Keratinocyte (primary cell): ENCODE data around the gene JPH2. TPM values are rescaled to one million over a fixed set of nuclear protein-coding genes. Genes with fewer than 3 reads are reported as not detected.

Experiments
- DNase-seq: peaks from one replicate; pipeline ENCODE4 v3.0.0-alpha.2; 2011; ENCODE audit warnings: low read depth, missing footprints, low spot score
- FAIRE-seq: peaks from 2 replicates; lab custom pipeline; 2011; peaks lifted over from hg19 to GRCh38; lab: Jason Lieb, UNC
- H2AFZ ChIP-seq: 2 replicates; pipeline ENCODE4 v1.6.0; 2012; ENCODE audit warnings: low read length, control low read depth, inconsistent platforms; ENCODE audit not compliant: control insufficient read depth
- H3K27ac ChIP-seq: 2 replicates; pipeline ENCODE4 v1.5.1; 2011; ENCODE audit warnings: low read length; ENCODE audit not compliant: control insufficient read depth, insufficient read depth
- H3K27me3 ChIP-seq: 3 replicates; pipeline ENCODE4 v1.6.0; 2011; ENCODE audit warnings: low read length; ENCODE audit not compliant: control insufficient read depth, insufficient read depth; ENCODE audit errors: extremely low read depth
- H3K36me3 ChIP-seq, 2 experiments: 2 replicates in 1 of 2; 3 replicates in 1 of 2; pipeline ENCODE4 v1.5.1; 2011; ENCODE audit warnings: low read length in 2 of 2, mild to moderate bottlenecking in 1 of 2; ENCODE audit not compliant: control insufficient read depth in 2 of 2, insufficient read depth in 2 of 2; ENCODE audit errors: extremely low read depth in 1 of 2
- H3K4me1 ChIP-seq: 3 replicates; pipeline ENCODE4 v1.5.1; 2011; ENCODE audit warnings: low read length; ENCODE audit not compliant: control insufficient read depth, insufficient read depth; ENCODE audit errors: extremely low read depth
- H3K4me2 ChIP-seq: 3 replicates; pipeline ENCODE4 v1.6.0; 2011; ENCODE audit warnings: low read depth, low read length; ENCODE audit not compliant: control insufficient read depth, insufficient read depth; ENCODE audit errors: extremely low read depth
- H3K4me3 ChIP-seq, 3 experiments: fragments of 200-600 bp in 1 of 3; sonication (generic) in 1 of 3; 2 replicates in 2 of 3; 3 replicates in 1 of 3; pipeline ENCODE4 v1.5.1; 2011 to 2016; ENCODE audit warnings: low read length in 3 of 3, mild to moderate bottlenecking in 3 of 3, control low read depth in 2 of 3, inconsistent platforms in 1 of 3, low read depth in 1 of 3, mixed read lengths in 1 of 3, mixed run types in 1 of 3, moderate library complexity in 1 of 3; ENCODE audit not compliant: control insufficient read depth in 2 of 3, insufficient read depth in 2 of 3; ENCODE audit errors: extremely low read depth in 1 of 3
- H3K79me2 ChIP-seq: 2 replicates; pipeline ENCODE4 v1.6.0; 2012; ENCODE audit warnings: low read length; ENCODE audit not compliant: control insufficient read depth, insufficient read depth
- H3K9ac ChIP-seq: 3 replicates; pipeline ENCODE4 v1.6.0; 2011; ENCODE audit warnings: low read length; ENCODE audit not compliant: control insufficient read depth, insufficient read depth; ENCODE audit errors: extremely low read depth
- H3K9me1 ChIP-seq: 3 replicates; pipeline ENCODE4 v1.6.0; 2011; ENCODE audit warnings: low read length; ENCODE audit not compliant: control insufficient read depth, insufficient read depth; ENCODE audit errors: extremely low read depth
- H3K9me3 ChIP-seq: 2 replicates; pipeline ENCODE4 v1.5.1; 2012; ENCODE audit warnings: low read depth, low read length; ENCODE audit not compliant: control insufficient read depth
- H4K20me1 ChIP-seq: 3 replicates; pipeline ENCODE4 v1.6.0; 2011; ENCODE audit warnings: low read length; ENCODE audit not compliant: control insufficient read depth, insufficient read depth; ENCODE audit errors: extremely low read depth
- CTCF ChIP-seq, 3 experiments: IDR thresholded peaks in 1 of 3; conservative IDR thresholded peaks in 1 of 3; optimal IDR thresholded peaks in 1 of 3; 2 replicates in 2 of 3; 3 replicates in 1 of 3; pipeline versions ENCODE3 to v1.5.1; 2011; ENCODE audit warnings: low read length in 3 of 3, mild to moderate bottlenecking in 3 of 3, moderate library complexity in 2 of 3, control low read depth in 1 of 3, inconsistent platforms in 1 of 3; ENCODE audit not compliant: insufficient read depth in 2 of 3; ENCODE audit errors: extremely low read depth in 1 of 3
- EZH2 ChIP-seq: IDR thresholded peaks from one replicate; pipeline ENCODE4 v1.6.1; 2012; ENCODE audit warnings: inconsistent platforms, mild to moderate bottlenecking, low read length, moderate library complexity
- dilution Hi-C: fragments of 300-500 bp; cut with MboI; formaldehyde crosslinking; loops from one replicate; pipeline ENCODE4 v1.7.0; 2020; ENCODE audit warnings: low sequenced_read_pairs; ENCODE audit not compliant: extremely low pct_ligation_motif_present
- polyA plus RNA-seq, 5 experiments: library from polyadenylated mRNA; depleted of rRNA in 3 of 5; stranded (reverse) in 3 of 5; stranded (forward) in 1 of 5; unstranded in 1 of 5; fragments of >200 nt; gene quantifications; 1 replicate in 1 of 5; 2 replicates in 3 of 5; 3 replicates in 1 of 5; pipeline versions ENCODE4 v1.2.1 to v1.2.3, GENCODE V29; 2011 to 2012; ENCODE audit warnings: missing spikeins in 2 of 5, low read depth in 1 of 5, low replicate concordance in 1 of 5

JPH2 gene
- polyA plus RNA-seq, 1 donor (not counting 4 experiments of a cell fraction or from before 2014, with no cell fraction given) = 2.5 TPM

GRCh38 chr20:44066645-44067606 is 120.1 kb downstream of the JPH2 start:
- no peaks in the 10 kb centered on the region for H3K36me3 ChIP-seq
- TF ChIP-seq EZH2 (no peak), CTCF (optimal IDR thresholded peaks at IDR 0.05 in 1 of 3, IDR thresholded peaks at IDR 0.05 in 1 of 3, conservative IDR thresholded peaks at IDR 0.05 in 1 of 3; ENCODE audit: extremely low read depth in 1 of 3, insufficient read depth in 2 of 3, low read length in 3 of 3) (no peak)
- H3K4me2 ChIP-seq = no peak overlapping the region
- no peak overlapping the region for H2AFZ ChIP-seq
- no peaks in the 10 kb centered on the region for H3K79me2 ChIP-seq
- H3K9me3 ChIP-seq = no peaks in the 10 kb centered on the region
- peaks cover 16% of the 10 kb centered on the region for H3K27me3 ChIP-seq
- H4K20me1 ChIP-seq = no peaks in the 10 kb centered on the region
- no peaks in the 10 kb centered on the region for H3K4me1 ChIP-seq
- no peak overlapping the region for H3K4me3 ChIP-seq
- H3K27ac ChIP-seq = no peak overlapping the region
- FAIRE-seq (no peak), DNase-seq (no peak)
- H3K9ac ChIP-seq = no peak overlapping the region
- dilution Hi-C loops = no loop called here
- no peaks in the 10 kb centered on the region for H3K9me1 ChIP-seq

- no peaks in the 10 kb centered on the region for H4K20me1 ChIP-seq
- no peaks in the 10 kb centered on the region for H3K79me2 ChIP-seq
- TF ChIP-seq EZH2 (no peak), CTCF (optimal IDR thresholded peaks at IDR 0.05 in 1 of 3, IDR thresholded peaks at IDR 0.05 in 1 of 3, conservative IDR thresholded peaks at IDR 0.05 in 1 of 3; ENCODE audit: extremely low read depth in 1 of 3, insufficient read depth in 2 of 3, low read length in 3 of 3) (no peak)
- H3K36me3 ChIP-seq = no peaks in the 10 kb centered on the region
- H3K4me1 ChIP-seq = no peaks in the 10 kb centered on the region
- H3K9ac ChIP-seq = no peak overlapping the region
- FAIRE-seq (no peak), DNase-seq (no peak)
- no peaks in the 10 kb centered on the region for H3K9me3 ChIP-seq
- H3K27me3 ChIP-seq = peaks cover 7% of the 10 kb centered on the region
- H3K27ac ChIP-seq = no peak overlapping the region
- H2AFZ ChIP-seq = no peak overlapping the region
- H3K4me3 ChIP-seq = no peak overlapping the region
- no peak overlapping the region for H3K4me2 ChIP-seq
- dilution Hi-C loops = no loop called here
- H3K9me1 ChIP-seq = no peaks in the 10 kb centered on the region
Measured at GRCh38 chr20:44065401-44066340, 121.3 kb downstream of the JPH2 start.
